A549 treated with Mapracorat at 1 μM for 4 hours (cell line): Measurements from ENCODE around the gene EEF1G. TPM values are rescaled to one million over a fixed set of nuclear protein-coding genes. Genes with fewer than 3 reads are reported as not detected.

Experiments used
- total RNA-seq: library from RNA; stranded (reverse); fragments of 200-300 nt; extraction: Qiagen RNA extraction; gene quantifications from 5 replicates; pipeline ENCODE4 v1.2.3, GENCODE V29; 2022

EEF1G gene, protein sequence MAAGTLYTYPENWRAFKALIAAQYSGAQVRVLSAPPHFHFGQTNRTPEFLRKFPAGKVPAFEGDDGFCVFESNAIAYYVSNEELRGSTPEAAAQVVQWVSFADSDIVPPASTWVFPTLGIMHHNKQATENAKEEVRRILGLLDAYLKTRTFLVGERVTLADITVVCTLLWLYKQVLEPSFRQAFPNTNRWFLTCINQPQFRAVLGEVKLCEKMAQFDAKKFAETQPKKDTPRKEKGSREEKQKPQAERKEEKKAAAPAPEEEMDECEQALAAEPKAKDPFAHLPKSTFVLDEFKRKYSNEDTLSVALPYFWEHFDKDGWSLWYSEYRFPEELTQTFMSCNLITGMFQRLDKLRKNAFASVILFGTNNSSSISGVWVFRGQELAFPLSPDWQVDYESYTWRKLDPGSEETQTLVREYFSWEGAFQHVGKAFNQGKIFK
- 1,940 to 2,067 TPM (median 1,987 TPM) in 5 replicates for total RNA-seq

DNA sequence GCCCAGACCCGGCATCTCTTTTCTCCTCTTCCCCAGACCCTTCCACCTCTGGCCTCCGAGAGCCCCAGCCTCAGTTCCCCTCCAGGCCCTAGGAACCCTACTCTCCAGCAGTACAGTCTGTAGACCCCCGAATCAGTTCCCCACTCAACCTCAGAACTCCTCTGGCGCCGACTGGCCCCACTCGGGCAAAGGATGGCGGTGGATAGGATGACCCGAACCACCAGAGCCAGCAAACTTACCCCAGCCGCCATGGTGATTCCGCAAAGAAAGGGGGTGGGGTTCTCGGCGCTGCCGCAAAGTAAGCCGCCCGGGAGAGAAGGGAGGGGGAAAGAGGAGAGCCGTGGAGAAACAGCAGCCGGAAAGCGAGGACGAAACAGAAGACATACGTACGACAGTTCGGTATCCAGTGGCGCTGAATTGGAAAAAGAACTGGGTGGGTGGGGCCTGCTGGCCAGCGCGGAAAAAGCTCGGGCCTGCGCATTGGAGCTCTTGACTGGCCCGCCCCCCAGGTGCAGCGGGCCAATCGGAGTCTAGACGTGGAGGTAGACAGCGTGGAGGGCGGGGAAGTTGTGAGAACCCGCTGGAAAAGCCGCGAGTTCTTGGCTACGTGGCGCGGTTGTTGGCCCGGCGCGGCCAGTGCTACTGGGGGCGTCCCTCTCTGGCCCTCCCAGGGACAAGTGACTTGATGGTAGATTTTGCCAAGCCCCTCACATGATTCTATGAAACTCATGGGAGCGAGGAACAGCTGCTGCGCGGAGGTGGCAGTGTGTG lies at the start of gene EEF1G:
TSS of gene EEF1G (minus strand) at position 300 of the 771 bp plus-strand sequence. CDS start at position 251, 49 bp downstream.

DNA sequence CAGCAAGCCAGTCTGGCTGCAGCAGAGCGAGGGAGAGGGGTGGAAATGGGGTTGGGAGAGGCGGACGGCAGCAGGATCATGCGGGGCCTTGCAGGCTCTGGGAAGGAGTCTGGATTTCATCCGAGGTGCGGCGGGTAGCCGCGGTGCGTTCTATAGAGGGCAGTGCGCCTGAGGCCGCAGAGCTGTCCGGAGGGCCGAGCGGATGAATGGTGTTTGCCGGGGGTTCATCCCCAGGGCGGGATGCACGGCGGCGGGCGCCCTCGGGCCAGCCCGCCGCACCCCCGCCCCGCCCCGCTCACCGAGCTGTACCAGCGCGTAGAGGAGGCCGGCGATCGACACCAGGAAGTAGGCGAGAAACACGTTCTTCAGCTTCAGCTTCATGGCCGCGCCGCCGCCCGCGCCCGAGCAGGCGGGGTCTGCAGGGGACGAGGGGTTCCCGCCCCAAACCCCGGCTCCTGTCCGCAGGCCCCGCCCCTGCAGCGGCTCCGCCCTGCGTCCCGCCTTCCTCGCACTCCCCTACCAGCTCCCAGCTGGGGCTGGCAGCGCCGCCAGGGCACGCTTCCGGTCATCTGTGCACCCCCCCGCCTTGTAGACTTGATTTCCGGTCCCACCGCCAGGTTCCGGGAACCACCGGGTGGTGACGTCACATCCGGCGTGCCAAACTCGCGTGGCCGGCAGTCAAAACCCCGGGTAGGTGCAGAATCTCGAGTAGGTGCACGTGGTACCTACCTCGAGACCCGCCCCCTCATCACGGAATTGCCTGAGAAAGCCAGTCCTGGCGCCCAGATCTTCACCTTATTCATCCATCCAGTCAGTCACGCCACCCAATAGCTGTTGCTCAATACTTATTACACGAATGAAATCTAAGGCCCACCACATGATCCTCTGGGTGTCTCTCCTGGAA lies 48.1 kb upstream of the EEF1G start, which contains the start of gene B3GAT3:
TSS of gene B3GAT3 (minus strand) at position 420 of the 904 bp plus-strand sequence. CDS start at position 381, 39 bp downstream.

DNA sequence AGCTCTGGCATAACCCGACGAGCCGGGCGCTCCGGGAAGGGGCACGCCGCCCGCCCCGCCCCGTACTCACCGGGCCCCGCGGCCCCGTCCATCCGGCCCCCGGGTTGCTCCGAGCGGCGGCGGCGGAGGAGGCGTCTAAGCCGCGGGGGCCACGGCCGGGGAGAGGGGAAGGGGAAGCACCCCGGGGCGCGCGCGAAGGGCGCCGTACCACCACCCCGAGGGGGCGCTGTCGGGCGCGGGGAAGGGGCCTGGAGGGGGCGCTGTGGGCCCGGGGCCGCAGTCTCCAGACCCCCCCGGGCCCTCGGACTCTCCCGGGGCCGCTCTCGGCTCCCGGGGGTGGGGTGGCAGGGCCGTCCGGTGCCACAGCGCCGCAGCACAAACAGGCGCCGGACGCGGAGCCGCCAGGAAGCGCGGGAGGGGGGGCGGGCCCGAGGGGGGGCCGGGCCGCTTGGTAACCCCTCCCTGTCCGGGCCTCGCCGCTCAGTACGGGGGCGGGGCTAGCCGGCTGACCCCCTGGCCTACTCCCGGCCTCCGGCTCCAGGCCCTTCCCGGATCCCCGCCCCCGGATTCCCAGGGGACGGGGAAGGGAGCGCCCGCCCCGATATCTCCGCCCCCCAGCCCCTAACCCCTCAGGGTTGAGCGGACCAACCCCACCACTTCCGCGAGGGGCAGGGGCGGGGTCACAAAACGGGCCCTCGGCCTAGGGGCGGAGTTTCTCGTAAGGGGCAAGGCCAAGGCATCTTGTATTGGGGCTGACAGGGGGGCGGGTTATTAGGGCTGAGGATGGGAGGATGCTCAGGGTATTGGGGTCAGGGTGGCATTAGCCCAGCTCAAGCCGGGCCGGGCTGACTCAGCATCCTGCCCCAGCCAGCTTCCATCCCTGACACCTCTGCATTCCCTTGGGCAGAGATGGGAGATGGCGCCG lies 38.9 kb upstream of the EEF1G start, which contains the start of the genes EML3 and ROM1:
TSS of gene EML3 (minus strand) at position 410 of the 925 bp plus-strand sequence. CDS start at position 92, 318 bp downstream.
TSS of gene ROM1 (plus strand) at position 892 of the 925 bp plus-strand sequence. CDS start at position 917, 25 bp downstream.

DNA sequence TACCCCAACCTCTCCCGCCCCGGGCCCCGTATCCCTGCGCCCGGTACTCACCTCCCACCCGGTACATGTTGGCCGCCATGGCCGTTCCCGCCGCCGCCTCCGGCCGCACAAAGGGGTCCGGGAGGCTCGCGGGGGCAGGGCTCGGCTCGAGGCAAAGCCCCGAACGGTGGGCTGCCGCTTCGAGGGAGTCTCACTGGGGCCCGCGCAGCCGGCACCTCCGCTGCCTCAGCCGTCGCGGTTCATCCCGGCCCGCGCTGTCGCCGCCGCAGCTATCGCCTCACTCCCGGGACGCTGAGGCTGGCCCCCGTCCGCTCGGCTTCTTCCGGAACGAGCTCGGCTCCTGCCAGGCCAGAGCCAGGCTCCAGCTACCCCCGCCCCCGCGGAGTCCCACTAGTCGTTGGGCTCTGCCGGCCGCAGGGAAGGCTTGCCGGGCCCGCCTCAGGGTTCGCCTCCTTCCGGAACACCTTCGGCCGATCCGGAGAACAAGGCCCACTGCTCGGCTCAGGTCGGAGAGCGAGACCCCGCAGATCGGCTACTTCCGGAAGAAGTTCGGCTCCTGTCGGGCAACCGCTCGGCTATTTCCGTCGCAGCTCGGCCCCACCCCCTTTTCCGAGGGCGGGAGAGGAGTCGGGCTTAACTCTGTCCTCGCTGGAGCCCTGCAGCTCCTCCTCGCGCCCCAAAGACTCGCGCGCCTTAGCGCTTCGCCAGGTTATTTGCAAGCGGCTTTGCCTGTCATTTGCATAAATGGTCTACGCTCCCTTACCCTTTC lies 27.9 kb upstream of the EEF1G start, which contains the start of gene MTA2:
TSS of gene MTA2 (minus strand) at position 494 of the 769 bp plus-strand sequence. CDS start at position 79, 415 bp downstream.

DNA sequence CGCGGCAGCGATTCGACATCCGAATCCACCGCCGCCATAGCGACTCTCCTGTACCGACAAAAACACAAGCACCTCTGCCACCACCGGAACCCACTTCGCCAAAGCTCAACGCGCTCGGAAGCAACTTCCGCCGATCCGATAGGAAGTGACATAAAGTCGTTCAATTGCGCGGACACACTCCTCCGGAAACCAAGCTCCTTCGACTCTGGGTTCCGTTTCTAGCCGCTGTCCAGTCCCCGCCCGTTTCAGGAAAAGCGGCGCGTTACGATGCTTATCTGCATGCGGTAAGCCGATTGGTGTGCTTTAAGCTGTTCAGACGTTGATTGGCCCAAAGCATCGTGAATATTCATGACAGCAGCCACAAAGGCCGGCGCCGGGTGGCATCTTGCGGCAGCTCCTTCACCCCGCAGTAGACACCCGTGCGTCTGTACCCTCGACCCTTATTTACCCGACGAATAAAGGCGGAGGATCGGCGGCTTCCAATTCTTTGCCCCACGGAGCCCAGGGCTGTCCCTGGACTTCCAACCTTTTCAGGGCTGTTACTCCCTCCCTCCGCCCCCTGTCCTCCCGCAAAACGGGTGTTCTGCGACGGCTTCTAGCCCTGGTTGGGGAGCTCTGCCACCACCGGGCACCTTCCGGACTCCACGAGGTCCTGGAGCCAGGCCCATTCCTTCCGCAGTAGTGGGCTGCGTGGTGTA lies 17.9 kb upstream of the EEF1G start, which contains the start of gene TUT1:
TSS of gene TUT1 (minus strand) at position 76 of the 698 bp plus-strand sequence. CDS start at position 38, 38 bp downstream.

DNA sequence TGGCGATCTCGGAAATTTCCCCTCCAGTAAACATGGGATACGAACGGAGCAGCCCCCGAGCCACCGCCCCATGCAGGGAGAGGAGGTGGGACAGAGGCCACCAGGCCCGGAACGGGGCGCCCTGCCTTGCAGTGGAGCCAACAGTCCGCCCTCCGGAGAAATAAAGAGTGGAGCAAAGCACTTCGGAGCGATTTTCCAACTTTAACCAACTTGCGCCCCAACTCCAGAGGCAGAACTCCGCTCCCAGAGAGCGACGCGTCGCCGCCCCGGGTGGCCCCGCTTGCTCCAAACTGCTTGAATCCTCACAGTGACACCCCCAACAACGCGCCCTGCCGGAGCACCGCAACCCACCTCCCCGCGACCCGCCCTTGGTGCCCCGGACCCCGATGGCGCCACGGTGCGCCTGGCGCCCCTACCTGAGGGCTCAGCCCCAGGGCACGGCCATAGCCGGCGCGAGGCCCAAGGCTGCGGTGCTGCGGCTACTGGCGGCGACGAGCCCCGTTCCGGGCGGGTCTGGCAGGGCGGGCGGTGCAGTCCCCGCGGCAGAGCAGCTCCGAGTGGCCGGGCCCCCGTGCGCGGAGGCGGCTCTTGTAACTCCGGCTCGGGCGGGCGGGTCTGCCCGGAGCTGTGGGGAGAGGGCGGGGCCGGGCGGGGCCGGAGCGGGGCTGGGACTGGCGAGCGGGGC lies 27.3 kb downstream of the EEF1G start, which contains the start of gene AHNAK:
TSS of gene AHNAK (minus strand) at position 563 of the 685 bp plus-strand sequence. CDS start 10,708 bp downstream, outside the sequence.

Other genes starting within 250 kb of the EEF1G start
- 9.6 to 14.3 TPM (median 13.2 TPM) in 5 replicates for gene ASRGL1, start 236.4 kb downstream of the EEF1G start, total RNA-seq
- not detected in 5 replicates for gene SCGB1A1, start 154.9 kb downstream of the EEF1G start, total RNA-seq
- gene AHNAK, start 27.1 kb downstream of the EEF1G start, total RNA-seq: 288 to 390 TPM (median 357 TPM) in 5 replicates
- 13.6 to 16.7 TPM (median 16.4 TPM) in 5 replicates for gene TUT1, start 17.6 kb upstream of the EEF1G start, total RNA-seq
- 84.2 to 90.9 TPM (median 87.8 TPM) in 5 replicates for gene MTA2, start 28.0 kb upstream of the EEF1G start, total RNA-seq
- gene EML3, start 38.9 kb upstream of the EEF1G start, total RNA-seq: 18.3 to 27.8 TPM (median 22.2 TPM) in 5 replicates
- 3.5 to 4.8 TPM (median 4.3 TPM) in 5 replicates for gene ROM1, start 39.4 kb upstream of the EEF1G start, total RNA-seq
- 40.7 to 59.1 TPM (median 53.6 TPM) in 5 replicates for gene B3GAT3, start 48.1 kb upstream of the EEF1G start, total RNA-seq
- 226 to 272 TPM (median 254 TPM) in 5 replicates for gene GANAB, start 72.7 kb upstream of the EEF1G start, total RNA-seq
- gene INTS5, start 79.4 kb upstream of the EEF1G start, total RNA-seq: 16.6 to 22.4 TPM (median 21.4 TPM) in 5 replicates
- gene C11orf98, start 91.3 kb upstream of the EEF1G start, total RNA-seq: 120 to 142 TPM (median 133 TPM) in 5 replicates
- gene CSKMT, start 91.4 kb upstream of the EEF1G start, total RNA-seq: 9.8 to 16.3 TPM (median 14.4 TPM) in 5 replicates
- 27.0 to 39.9 TPM (median 36.2 TPM) in 5 replicates for gene UQCC3, start 97.8 kb upstream of the EEF1G start, total RNA-seq
- 3.1 to 5.1 TPM (median 4.6 TPM) in 5 replicates for gene LBHD1, start 98.4 kb upstream of the EEF1G start, total RNA-seq
- gene UBXN1, start 105.2 kb upstream of the EEF1G start, total RNA-seq: 102 to 125 TPM (median 116 TPM) in 5 replicates
- 0.06 to 0.24 TPM (median 0.09 TPM) in 4 of 5 replicates, not detected in the other for gene LRRN4CL, start 115.6 kb upstream of the EEF1G start, total RNA-seq
- 54.7 to 81.4 TPM (median 71.3 TPM) in 5 replicates for gene BSCL2, start 133.5 kb upstream of the EEF1G start, total RNA-seq
- gene GNG3, start 133.8 kb upstream of the EEF1G start, total RNA-seq: not detected in 5 replicates
- 36.4 to 41.5 TPM (median 40.5 TPM) in 5 replicates for gene HNRNPUL2, start 153.6 kb upstream of the EEF1G start, total RNA-seq
- 28.9 to 34.9 TPM (median 31.7 TPM) in 5 replicates for gene TTC9C, start 154.6 kb upstream of the EEF1G start, total RNA-seq
- 1.1 to 1.8 TPM (median 1.6 TPM) in 5 replicates for gene ZBTB3, start 180.3 kb upstream of the EEF1G start, total RNA-seq
- gene POLR2G, start 187.7 kb upstream of the EEF1G start, total RNA-seq: 165 to 180 TPM (median 178 TPM) in 5 replicates
- 11.7 to 16.5 TPM (median 12.7 TPM) in 5 replicates for gene TAF6L, start 197.5 kb upstream of the EEF1G start, total RNA-seq
- 78.3 to 95.8 TPM (median 85.2 TPM) in 5 replicates for gene TMEM179B, start 213.5 kb upstream of the EEF1G start, total RNA-seq
- 18.5 to 27.8 TPM (median 26.5 TPM) in 5 replicates for gene TMEM223, start 218.1 kb upstream of the EEF1G start, total RNA-seq
- gene NXF1, start 231.5 kb upstream of the EEF1G start, total RNA-seq: 41.1 to 56.6 TPM (median 51.1 TPM) in 5 replicates